Fibroblast of lung (primary cell): Measurements from ENCODE around the gene CHST11.

Experiments used
- EZH2 ChIP-seq: IDR thresholded peaks from 2 replicates; pipeline ENCODE4 v1.5.1; 2012; ENCODE audit warnings: low read length, control low read depth, mild to moderate bottlenecking; ENCODE audit errors: missing control alignments
- TF ChIP-seq, protein P1 (sequence below), 2 donors: IDR thresholded peaks in 1 of 2; conservative IDR thresholded peaks in 1 of 2; 1 replicate in 1 of 2; 2 replicates in 1 of 2; pipeline ENCODE4 v1.5.1; 2011 to 2012; ENCODE audit warnings: low read length in 2 of 2, control low read depth in 1 of 2, inconsistent platforms in 1 of 2, low read depth in 1 of 2, mild to moderate bottlenecking in 1 of 2

DNA sequence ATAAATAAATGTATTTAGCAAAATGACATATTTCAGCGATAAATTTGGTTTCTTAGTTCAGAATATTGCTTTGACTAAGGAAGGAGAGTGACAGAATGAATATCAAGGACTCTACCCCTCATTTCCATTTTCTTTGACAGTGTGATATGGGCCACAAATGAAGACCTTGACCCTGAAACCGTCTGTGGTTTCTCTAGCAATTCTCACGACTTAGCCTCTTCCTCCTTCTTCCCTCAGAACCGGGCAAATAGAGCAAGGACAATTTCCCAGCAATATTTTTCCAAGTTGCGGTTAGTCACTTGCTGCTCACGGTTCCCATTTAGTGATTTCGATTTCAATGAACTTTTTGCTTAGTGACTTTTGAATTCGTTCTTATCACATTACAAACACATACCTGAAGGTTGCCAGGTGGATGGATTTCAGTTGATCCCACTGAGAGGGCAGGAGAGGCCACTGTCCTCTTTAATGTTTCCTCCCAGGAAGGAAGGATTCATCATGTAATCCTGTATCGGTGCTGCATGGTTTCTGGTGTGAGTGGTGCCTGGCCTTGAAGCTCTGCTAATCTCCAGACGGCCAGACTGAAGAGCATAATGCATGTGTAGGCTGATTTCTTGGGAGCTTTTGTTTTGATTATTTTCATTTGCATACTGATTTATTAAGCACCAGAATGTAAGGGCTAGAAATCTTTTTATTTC lies 77.6 kb downstream of the CHST11 start:
- TF ChIP-seq, protein P1, sequence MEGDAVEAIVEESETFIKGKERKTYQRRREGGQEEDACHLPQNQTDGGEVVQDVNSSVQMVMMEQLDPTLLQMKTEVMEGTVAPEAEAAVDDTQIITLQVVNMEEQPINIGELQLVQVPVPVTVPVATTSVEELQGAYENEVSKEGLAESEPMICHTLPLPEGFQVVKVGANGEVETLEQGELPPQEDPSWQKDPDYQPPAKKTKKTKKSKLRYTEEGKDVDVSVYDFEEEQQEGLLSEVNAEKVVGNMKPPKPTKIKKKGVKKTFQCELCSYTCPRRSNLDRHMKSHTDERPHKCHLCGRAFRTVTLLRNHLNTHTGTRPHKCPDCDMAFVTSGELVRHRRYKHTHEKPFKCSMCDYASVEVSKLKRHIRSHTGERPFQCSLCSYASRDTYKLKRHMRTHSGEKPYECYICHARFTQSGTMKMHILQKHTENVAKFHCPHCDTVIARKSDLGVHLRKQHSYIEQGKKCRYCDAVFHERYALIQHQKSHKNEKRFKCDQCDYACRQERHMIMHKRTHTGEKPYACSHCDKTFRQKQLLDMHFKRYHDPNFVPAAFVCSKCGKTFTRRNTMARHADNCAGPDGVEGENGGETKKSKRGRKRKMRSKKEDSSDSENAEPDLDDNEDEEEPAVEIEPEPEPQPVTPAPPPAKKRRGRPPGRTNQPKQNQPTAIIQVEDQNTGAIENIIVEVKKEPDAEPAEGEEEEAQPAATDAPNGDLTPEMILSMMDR (conservative IDR thresholded peaks at IDR 0.05 in 1 of 2, IDR thresholded peaks at IDR 0.05 in 1 of 2; ENCODE audit: low read depth in 1 of 2, low read length in 2 of 2), result no peak
- TF ChIP-seq EZH2, result no peak
